ENCODE data around the gene TNNI2. TPM values are rescaled to one million over a fixed set of nuclear protein-coding genes. Genes with fewer than 3 reads are reported as not detected.

Gene TNNI2
- polyA plus RNA-seq, 1 donor (not counting 4 experiments of a cell fraction or from before 2014, with no cell fraction given): 10.7 TPM

GRCh38 chr11:1862588-1863351 is 24.0 kb downstream of the TNNI2 start:
- Histone ChIP-seq H3K27me3 (ENCODE audit: control insufficient read depth, extremely low read depth, insufficient read depth, low read length) (no peaks in the 10 kb centered on the region), H3K4me2 (ENCODE audit: control insufficient read depth, extremely low read depth, insufficient read depth, low read depth, low read length) (no peak overlapping the region), H3K4me3 (ENCODE audit: control insufficient read depth in 2 of 3, extremely low read depth in 1 of 3, insufficient read depth in 2 of 3, low read depth in 1 of 3, low read length in 3 of 3) (no peak overlapping the region), H3K36me3 (ENCODE audit: control insufficient read depth in 2 of 2, extremely low read depth in 1 of 2, insufficient read depth in 2 of 2, low read length in 2 of 2) (no peaks in the 10 kb centered on the region), H3K9me3 (ENCODE audit: control insufficient read depth, low read depth, low read length) (no peaks in the 10 kb centered on the region), H3K27ac (ENCODE audit: control insufficient read depth, insufficient read depth, low read length) (no peak overlapping the region), H3K79me2 (ENCODE audit: control insufficient read depth, insufficient read depth, low read length) (no peaks in the 10 kb centered on the region), H2AFZ (ENCODE audit: control insufficient read depth, low read length) (no peak overlapping the region), H3K4me1 (ENCODE audit: control insufficient read depth, extremely low read depth, insufficient read depth, low read length) (peaks cover 10% of the 10 kb centered on the region), H3K9me1 (ENCODE audit: control insufficient read depth, extremely low read depth, insufficient read depth, low read length) (no peaks in the 10 kb centered on the region), H4K20me1 (ENCODE audit: control insufficient read depth, extremely low read depth, insufficient read depth, low read length) (no peaks in the 10 kb centered on the region), H3K9ac (ENCODE audit: control insufficient read depth, extremely low read depth, insufficient read depth, low read length) (no peak overlapping the region)
- TF ChIP-seq, protein P1, sequence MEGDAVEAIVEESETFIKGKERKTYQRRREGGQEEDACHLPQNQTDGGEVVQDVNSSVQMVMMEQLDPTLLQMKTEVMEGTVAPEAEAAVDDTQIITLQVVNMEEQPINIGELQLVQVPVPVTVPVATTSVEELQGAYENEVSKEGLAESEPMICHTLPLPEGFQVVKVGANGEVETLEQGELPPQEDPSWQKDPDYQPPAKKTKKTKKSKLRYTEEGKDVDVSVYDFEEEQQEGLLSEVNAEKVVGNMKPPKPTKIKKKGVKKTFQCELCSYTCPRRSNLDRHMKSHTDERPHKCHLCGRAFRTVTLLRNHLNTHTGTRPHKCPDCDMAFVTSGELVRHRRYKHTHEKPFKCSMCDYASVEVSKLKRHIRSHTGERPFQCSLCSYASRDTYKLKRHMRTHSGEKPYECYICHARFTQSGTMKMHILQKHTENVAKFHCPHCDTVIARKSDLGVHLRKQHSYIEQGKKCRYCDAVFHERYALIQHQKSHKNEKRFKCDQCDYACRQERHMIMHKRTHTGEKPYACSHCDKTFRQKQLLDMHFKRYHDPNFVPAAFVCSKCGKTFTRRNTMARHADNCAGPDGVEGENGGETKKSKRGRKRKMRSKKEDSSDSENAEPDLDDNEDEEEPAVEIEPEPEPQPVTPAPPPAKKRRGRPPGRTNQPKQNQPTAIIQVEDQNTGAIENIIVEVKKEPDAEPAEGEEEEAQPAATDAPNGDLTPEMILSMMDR (optimal IDR thresholded peaks at IDR 0.05 in 1 of 3, IDR thresholded peaks at IDR 0.05 in 1 of 3, conservative IDR thresholded peaks at IDR 0.05 in 1 of 3; ENCODE audit: extremely low read depth in 1 of 3, insufficient read depth in 2 of 3, low read length in 3 of 3): no peak
- no peak for TF ChIP-seq EZH2 (IDR thresholded peaks at IDR 0.05; ENCODE audit: low read length)
- dilution Hi-C loops (cut with MboI; ENCODE audit: extremely low pct_ligation_motif_present, low sequenced_read_pairs): no loop called here
- FAIRE-seq (no peak), DNase-seq (ENCODE audit: low read depth, low spot score) (no peak)

- FAIRE-seq: no peak
- Histone ChIP-seq H2AFZ (ENCODE audit: control insufficient read depth, low read length) (no peak overlapping the region), H3K9me3 (ENCODE audit: control insufficient read depth, low read depth, low read length) (no peaks in the 10 kb centered on the region)
Measured at GRCh38 chr11:1863352-1864216, 24.8 kb downstream of the TNNI2 start.

More at GRCh38 chr11:1863352-1864216, 24.8 kb downstream of the TNNI2 start:
- Histone ChIP-seq H3K4me3 (ENCODE audit: control insufficient read depth in 2 of 3, extremely low read depth in 1 of 3, insufficient read depth in 2 of 3, low read depth in 1 of 3, low read length in 3 of 3) (no peak overlapping the region), H3K4me2 (ENCODE audit: control insufficient read depth, extremely low read depth, insufficient read depth, low read depth, low read length) (peak overlapping the region; percentile 27), H3K27me3 (ENCODE audit: control insufficient read depth, extremely low read depth, insufficient read depth, low read length) (no peaks in the 10 kb centered on the region), H3K36me3 (ENCODE audit: control insufficient read depth in 2 of 2, extremely low read depth in 1 of 2, insufficient read depth in 2 of 2, low read length in 2 of 2) (no peaks in the 10 kb centered on the region), H3K9me1 (ENCODE audit: control insufficient read depth, extremely low read depth, insufficient read depth, low read length) (no peaks in the 10 kb centered on the region), H3K79me2 (ENCODE audit: control insufficient read depth, insufficient read depth, low read length) (no peaks in the 10 kb centered on the region), H4K20me1 (ENCODE audit: control insufficient read depth, extremely low read depth, insufficient read depth, low read length) (no peaks in the 10 kb centered on the region), H3K9ac (ENCODE audit: control insufficient read depth, extremely low read depth, insufficient read depth, low read length) (no peak overlapping the region), H3K4me1 (ENCODE audit: control insufficient read depth, extremely low read depth, insufficient read depth, low read length) (peaks cover 10% of the 10 kb centered on the region), H3K27ac (ENCODE audit: control insufficient read depth, insufficient read depth, low read length) (no peak overlapping the region)
- dilution Hi-C loops (cut with MboI; ENCODE audit: extremely low pct_ligation_motif_present, low sequenced_read_pairs): no loop called here
- no peak for DNase-seq (ENCODE audit: low read depth, low spot score)
- TF ChIP-seq, protein P1 (optimal IDR thresholded peaks at IDR 0.05 in 1 of 3, IDR thresholded peaks at IDR 0.05 in 1 of 3, conservative IDR thresholded peaks at IDR 0.05 in 1 of 3; ENCODE audit: extremely low read depth in 1 of 3, insufficient read depth in 2 of 3, low read length in 3 of 3): no peak
- TF ChIP-seq EZH2 (IDR thresholded peaks at IDR 0.05; ENCODE audit: low read length): no peak
